D721Med (cell line): ENCODE data around the gene RHOB.

Experiments
- DNase-seq: peaks from one replicate; pipeline ENCODE4 v3.0.0; 2011; ENCODE audit warnings: low spot score; ENCODE audit not compliant: insufficient read length
- FAIRE-seq: peaks from 2 replicates; lab custom pipeline; 2011; peaks lifted over from hg19 to GRCh38; lab: Jason Lieb, UNC
- CTCF ChIP-seq: IDR thresholded peaks from 2 replicates; pipeline ENCODE4 v1.5.1; 2012; ENCODE audit warnings: mild to moderate bottlenecking, control low read depth; ENCODE audit not compliant: insufficient read depth; ENCODE audit errors: missing control alignments

Gene RHOB

GRCh38 chr2:20423847-20424246 is 23.0 kb upstream of the RHOB start:
- FAIRE-seq (no peak), DNase-seq (no peak)
- no peak for TF ChIP-seq CTCF

GRCh38 chr2:20424300-20425290 is 22.3 kb upstream of the RHOB start:
- FAIRE-seq, result no peak
- no peak for TF ChIP-seq CTCF
- no peak for DNase-seq

GRCh38 chr2:20425371-20425881 is 21.4 kb upstream of the RHOB start:
- TF ChIP-seq CTCF, result no peak
- DNase-seq (no peak), FAIRE-seq (no peak)

- no peak for TF ChIP-seq CTCF
- DNase-seq, result no peak
- no peak for FAIRE-seq
Measured at GRCh38 chr2:20425884-20426283, 21.0 kb upstream of the RHOB start.

GRCh38 chr2:20427931-20428526 is 18.8 kb upstream of the RHOB start:
- TF ChIP-seq CTCF, result no peak
- DNase-seq (no peak), FAIRE-seq (no peak)

- FAIRE-seq, result no peak
- DNase-seq, result no peak
Measured at GRCh38 chr2:20428717-20429490, 18.0 kb upstream of the RHOB start.

More at GRCh38 chr2:20428717-20429490, 18.0 kb upstream of the RHOB start:
- no peak for TF ChIP-seq CTCF
